Loucy (cell line): ENCODE measurements around the gene ZFP28.

ENCODE experiments used
- H2AFZ ChIP-seq: fragments of 200-600 bp; sonication (generic); 2 replicates; pipeline ENCODE4 v1.6.0; 2016; ENCODE audit warnings: antibody characterized with exemption, mild to moderate bottlenecking, low read length, moderate library complexity
- H3F3A ChIP-seq: fragments of 200-600 bp; 2 replicates; pipeline ENCODE4 v1.6.0; 2016; ENCODE audit warnings: antibody characterized with exemption, low read depth, mild to moderate bottlenecking
- H3K27me3 ChIP-seq: fragments of 200-600 bp; sonication (generic); 2 replicates; pipeline ENCODE4 v1.6.1; 2014; ENCODE audit warnings: low read length, mild to moderate bottlenecking; ENCODE audit not compliant: insufficient read depth, poor library complexity, severe bottlenecking
- H3K36me3 ChIP-seq: fragments of 200-600 bp; sonication (generic); 2 replicates; pipeline ENCODE4 v1.6.1; 2016; ENCODE audit warnings: low read length; ENCODE audit not compliant: insufficient read depth
- H3K4me1 ChIP-seq: fragments of 200-600 bp; sonication (generic); 2 replicates; pipeline ENCODE4 v1.5.1; 2014; ENCODE audit warnings: low read length, mild to moderate bottlenecking; ENCODE audit not compliant: insufficient read depth, poor library complexity, severe bottlenecking
- H3K4me2 ChIP-seq: fragments of 200-600 bp; sonication (generic); 2 replicates; pipeline ENCODE4 v1.6.0; 2014; ENCODE audit warnings: antibody characterized with exemption, low read length, low read depth, mild to moderate bottlenecking; ENCODE audit not compliant: poor library complexity, severe bottlenecking
- H3K4me3 ChIP-seq: fragments of 200-600 bp; sonication (generic); 2 replicates; pipeline ENCODE4 v1.5.1; 2014; ENCODE audit warnings: low read length, mild to moderate bottlenecking, mixed read lengths; ENCODE audit not compliant: poor library complexity, severe bottlenecking
- H3K79me2 ChIP-seq: fragments of 200-600 bp; sonication (generic); 2 replicates; pipeline ENCODE4 v1.6.1; 2014; ENCODE audit warnings: low read length; ENCODE audit not compliant: insufficient read depth
- H3K9ac ChIP-seq: fragments of 200-600 bp; sonication (generic); 2 replicates; pipeline ENCODE4 v1.6.0; 2014; ENCODE audit warnings: mild to moderate bottlenecking, low read depth, low read length, moderate library complexity; ENCODE audit not compliant: poor library complexity, severe bottlenecking
- H3K9me2 ChIP-seq: fragments of 200-600 bp; sonication (generic); replicated peaks from 2 replicates; pipeline ENCODE4 v1.6.1; 2016; ENCODE audit warnings: low read depth, low read length, mixed read lengths
- H3K9me3 ChIP-seq: fragments of 200-600 bp; sonication (generic); 2 replicates; pipeline ENCODE4 v1.6.1; 2014; ENCODE audit warnings: mild to moderate bottlenecking, antibody characterized with exemption, low read length, low read depth; ENCODE audit not compliant: insufficient read depth
- H4K20me1 ChIP-seq: fragments of 200-600 bp; sonication (generic); 2 replicates; pipeline ENCODE4 v1.6.0; 2014; ENCODE audit warnings: antibody characterized with exemption, low read length, mild to moderate bottlenecking; ENCODE audit not compliant: insufficient read depth, poor library complexity, severe bottlenecking
- EZH2phosphoT487 ChIP-seq: fragments of 200-600 bp; IDR thresholded peaks from 2 replicates; pipeline ENCODE4 v1.6.1; 2018; ENCODE audit warnings: antibody characterized with exemption, mild to moderate bottlenecking, moderate library complexity, borderline replicate concordance
- TF ChIP-seq, protein P1 (sequence below): fragments of 200-600 bp; sonication (generic); conservative IDR thresholded peaks from 2 replicates; pipeline ENCODE4 v1.5.1; 2014; ENCODE audit warnings: mild to moderate bottlenecking, antibody characterized with exemption, low read length

Gene ZFP28

DNA sequence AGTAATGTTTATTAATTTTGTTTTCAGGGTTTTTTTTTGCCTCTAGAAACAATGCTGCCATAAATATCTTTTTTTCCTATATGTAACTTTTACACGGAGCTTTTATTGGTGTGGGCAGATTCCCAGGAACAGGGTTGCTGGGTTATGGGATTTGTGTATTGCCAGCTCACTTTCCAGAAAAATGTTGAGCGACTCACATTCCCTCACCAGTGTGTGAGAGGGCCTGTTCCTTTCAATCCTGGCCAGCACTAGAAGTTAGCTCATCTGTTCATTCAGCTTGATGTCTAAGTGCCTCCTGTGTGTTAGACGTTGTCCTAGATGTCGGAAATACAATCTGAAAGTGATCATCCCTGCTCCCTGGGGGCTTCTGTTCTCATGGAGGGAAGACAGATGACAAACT lies 58.9 kb downstream of the ZFP28 start:
- TF ChIP-seq, protein P1, sequence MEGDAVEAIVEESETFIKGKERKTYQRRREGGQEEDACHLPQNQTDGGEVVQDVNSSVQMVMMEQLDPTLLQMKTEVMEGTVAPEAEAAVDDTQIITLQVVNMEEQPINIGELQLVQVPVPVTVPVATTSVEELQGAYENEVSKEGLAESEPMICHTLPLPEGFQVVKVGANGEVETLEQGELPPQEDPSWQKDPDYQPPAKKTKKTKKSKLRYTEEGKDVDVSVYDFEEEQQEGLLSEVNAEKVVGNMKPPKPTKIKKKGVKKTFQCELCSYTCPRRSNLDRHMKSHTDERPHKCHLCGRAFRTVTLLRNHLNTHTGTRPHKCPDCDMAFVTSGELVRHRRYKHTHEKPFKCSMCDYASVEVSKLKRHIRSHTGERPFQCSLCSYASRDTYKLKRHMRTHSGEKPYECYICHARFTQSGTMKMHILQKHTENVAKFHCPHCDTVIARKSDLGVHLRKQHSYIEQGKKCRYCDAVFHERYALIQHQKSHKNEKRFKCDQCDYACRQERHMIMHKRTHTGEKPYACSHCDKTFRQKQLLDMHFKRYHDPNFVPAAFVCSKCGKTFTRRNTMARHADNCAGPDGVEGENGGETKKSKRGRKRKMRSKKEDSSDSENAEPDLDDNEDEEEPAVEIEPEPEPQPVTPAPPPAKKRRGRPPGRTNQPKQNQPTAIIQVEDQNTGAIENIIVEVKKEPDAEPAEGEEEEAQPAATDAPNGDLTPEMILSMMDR, result no peak
- no peak for TF ChIP-seq EZH2phosphoT487
- Histone ChIP-seq H3K4me1 (peaks cover 27% of the 10 kb centered on the region), H3F3A (no peaks in the 10 kb centered on the region), H3K36me3 (no peaks in the 10 kb centered on the region), H3K27me3 (no peaks in the 10 kb centered on the region), H3K4me2 (peak overlapping the region; percentile 78), H3K9me2 (no peaks in the 10 kb centered on the region), H3K9ac (no peak overlapping the region), H4K20me1 (peaks cover 9% of the 10 kb centered on the region), H3K79me2 (peaks cover 54% of the 10 kb centered on the region), H3K4me3 (no peak overlapping the region), H3K9me3 (no peaks in the 10 kb centered on the region), H2AFZ (no peak overlapping the region)

DNA sequence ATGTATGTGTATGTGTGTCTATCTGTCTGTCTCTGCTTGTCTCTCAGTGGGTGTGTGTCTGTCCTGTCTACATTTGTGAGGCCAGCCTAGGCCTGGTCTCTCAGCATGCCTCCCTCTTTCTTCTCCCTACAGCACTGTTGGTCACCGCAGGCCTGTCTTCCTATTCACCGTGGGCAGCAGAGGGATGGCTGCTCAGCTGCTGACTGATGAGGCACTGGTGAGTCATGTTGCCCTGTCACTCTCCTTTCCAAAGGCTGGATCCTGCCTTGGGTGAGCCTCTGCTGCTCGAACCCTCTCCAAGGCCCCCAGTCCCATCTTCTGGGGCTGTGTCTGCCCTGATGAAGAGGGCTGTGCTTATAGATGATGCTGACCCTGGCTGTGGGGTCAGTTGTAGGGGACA lies 62.6 kb downstream of the ZFP28 start:
- Histone ChIP-seq H2AFZ (no peak overlapping the region), H3K4me1 (peaks cover 16% of the 10 kb centered on the region), H4K20me1 (peaks cover 9% of the 10 kb centered on the region), H3K27me3 (no peaks in the 10 kb centered on the region), H3K36me3 (no peaks in the 10 kb centered on the region), H3K9ac (no peak overlapping the region), H3K9me2 (no peaks in the 10 kb centered on the region), H3K9me3 (no peaks in the 10 kb centered on the region), H3K4me2 (peak overlapping the region; percentile 10), H3K4me3 (no peak overlapping the region), H3F3A (no peaks in the 10 kb centered on the region), H3K79me2 (peaks cover 61% of the 10 kb centered on the region)
- TF ChIP-seq, protein P1, result no peak
- no peak for TF ChIP-seq EZH2phosphoT487

DNA sequence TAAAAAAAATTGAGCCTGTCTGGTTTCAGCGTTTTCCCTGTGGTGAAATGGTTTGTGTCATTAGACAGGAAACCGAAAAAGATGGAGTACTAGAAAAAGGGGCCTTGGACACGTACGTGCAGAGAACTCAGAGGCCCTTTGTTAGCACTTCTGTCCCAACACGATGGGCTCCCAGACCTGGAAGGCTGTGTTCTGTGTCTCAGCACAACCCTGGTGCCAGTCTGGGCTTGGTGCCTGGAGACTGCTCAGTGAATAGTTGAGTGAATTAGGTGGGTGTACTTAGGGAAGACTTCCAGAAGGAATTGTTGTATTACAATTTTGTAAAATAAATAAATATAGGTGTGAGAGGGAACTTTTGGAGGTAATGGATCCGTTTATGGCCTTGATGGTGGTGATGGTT lies 65.1 kb downstream of the ZFP28 start:
- Histone ChIP-seq H2AFZ (no peak overlapping the region), H3K9me3 (no peaks in the 10 kb centered on the region), H3K4me2 (no peak overlapping the region), H3K4me3 (no peak overlapping the region), H3K9me2 (no peaks in the 10 kb centered on the region), H3F3A (no peaks in the 10 kb centered on the region), H3K27me3 (no peaks in the 10 kb centered on the region), H3K9ac (no peak overlapping the region), H3K79me2 (peaks cover 41% of the 10 kb centered on the region), H4K20me1 (peaks cover 3% of the 10 kb centered on the region), H3K4me1 (no peaks in the 10 kb centered on the region), H3K36me3 (no peaks in the 10 kb centered on the region)
- TF ChIP-seq EZH2phosphoT487, result no peak
- TF ChIP-seq, protein P1, result no peak
